OCI-M2 (cell line): ENCODE data around the gene GTF3C5.

Experiments used
- DNase-seq: peaks from one replicate; lab custom pipeline; 2025; ENCODE audit not compliant: unreplicated experiment; lab: John Stamatoyannopoulos, UW

GTF3C5 gene

DNA sequence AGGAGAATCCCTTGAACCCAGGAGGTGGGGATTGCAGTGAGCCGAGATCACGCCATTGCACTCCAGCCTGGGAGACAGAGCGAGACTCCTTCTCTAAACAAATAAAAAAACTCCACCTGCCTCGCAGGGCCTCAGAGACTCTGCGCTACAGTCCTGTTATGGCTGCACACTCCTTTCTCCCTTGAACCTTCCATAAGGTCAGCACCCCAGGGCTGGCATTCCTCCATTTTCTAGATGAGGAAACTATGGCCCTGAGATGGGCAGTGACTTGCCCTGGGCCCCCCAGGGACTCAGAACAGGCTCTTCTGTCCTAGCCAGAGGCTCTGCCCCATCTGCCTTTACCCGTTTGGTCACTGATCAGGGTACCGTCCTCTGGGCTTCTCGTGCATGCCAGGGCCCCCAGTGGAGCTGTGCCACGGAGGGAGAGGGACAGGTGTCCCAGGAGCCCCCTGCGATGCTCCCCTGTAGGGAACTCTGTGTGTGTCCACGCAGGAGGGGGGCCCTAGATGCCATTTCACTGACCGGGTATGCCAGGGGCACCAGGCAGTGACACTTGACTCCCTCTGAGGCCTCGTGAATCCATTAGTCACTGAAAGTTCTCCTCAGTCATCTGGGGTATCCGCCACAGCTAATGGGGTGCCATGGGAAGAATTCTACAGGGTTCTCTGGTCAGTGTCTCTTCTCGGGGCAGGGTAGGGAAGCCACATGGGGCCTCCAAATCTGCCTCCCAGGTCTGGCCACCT lies 74.1 kb downstream of the GTF3C5 start:
- no peak for DNase-seq

GRCh38 chr9:133105461-133105770 lies 74.6 kb downstream of the GTF3C5 start:
- no peak for DNase-seq

- no peak for DNase-seq
Observed at GRCh38 chr9:133106511-133107244, 75.9 kb downstream of the GTF3C5 start.

GRCh38 chr9:133107245-133107722 lies 76.5 kb downstream of the GTF3C5 start:
- DNase-seq, result no peak
